Ecto neural progenitor cell (in vitro differentiated cells): Measurements from ENCODE around the gene KRT26.
"Not testable (repeated sequence)": the region's sequence is repeated elsewhere in the genome, so short reads cannot be mapped to it uniquely, and the experiment has no call there.

Experiments
- DNase-seq: peaks from one replicate; pipeline ENCODE4 v3.0.0-alpha.2; 2018; ENCODE audit warnings: low spot score

KRT26 gene

GRCh38 chr17:40794466-40794865 lies 22.5 kb upstream of the KRT26 start:
- DNase-seq: no peak

GRCh38 chr17:40793832-40794231 lies 21.8 kb upstream of the KRT26 start:
- no peak for DNase-seq

GRCh38 chr17:40791787-40792436 lies 19.9 kb upstream of the KRT26 start:
- DNase-seq: no peak

- no peak for DNase-seq
These were observed 19.1 kb upstream of the KRT26 start for GRCh38 chr17:40791111-40791510.

GRCh38 chr17:40782450-40782849 lies 10.4 kb upstream of the KRT26 start, which contains the start of gene KRT27:
TSS of gene KRT27 (minus strand) at chr17:40782550. CDS start at chr17:40782493, 57 bp downstream.
- no peak for DNase-seq

- no peak for DNase-seq
These were observed 7.3 kb upstream of the KRT26 start for GRCh38 chr17:40779181-40779909.

GRCh38 chr17:40778461-40778860 lies 6.5 kb upstream of the KRT26 start:
- no peak for DNase-seq

- no peak for DNase-seq
These were observed 6.0 kb upstream of the KRT26 start for GRCh38 chr17:40777971-40778370.

GRCh38 chr17:40777459-40777858 lies 5.5 kb upstream of the KRT26 start:
- no peak for DNase-seq

- no peak for DNase-seq
These were observed 3.9 kb upstream of the KRT26 start for GRCh38 chr17:40775945-40776344.

- DNase-seq: no peak
These were observed 6.3 kb downstream of the KRT26 start for GRCh38 chr17:40765657-40766056.

- DNase-seq: no peak
These were observed 8.2 kb downstream of the KRT26 start for GRCh38 chr17:40763752-40764151.

GRCh38 chr17:40760105-40761016 lies 11.6 kb downstream of the KRT26 start:
- DNase-seq: no peak

- DNase-seq: no peak
These were observed 16.8 kb downstream of the KRT26 start, which contains the start of gene KRT25 for GRCh38 chr17:40755231-40755630. TSS of gene KRT25 (minus strand) at chr17:40755331. CDS start at chr17:40755271, 60 bp downstream.

- no peak for DNase-seq
These were observed 18.2 kb downstream of the KRT26 start for GRCh38 chr17:40753804-40754203.

- DNase-seq: no peak
These were observed 20.9 kb downstream of the KRT26 start for GRCh38 chr17:40751065-40751464.

GRCh38 chr17:40750391-40750790 lies 21.6 kb downstream of the KRT26 start:
- DNase-seq: no peak

- DNase-seq: not testable (repeated sequence)
These were observed 23.3 kb downstream of the KRT26 start for GRCh38 chr17:40748666-40749065.

- no peak for DNase-seq
These were observed 33.4 kb downstream of the KRT26 start for GRCh38 chr17:40738553-40738952.

GRCh38 chr17:40735016-40735415 lies 37.0 kb downstream of the KRT26 start:
- no peak for DNase-seq

- DNase-seq: no peak
These were observed 38.0 kb downstream of the KRT26 start for GRCh38 chr17:40734018-40734417.

GRCh38 chr17:40730970-40731369 lies 41.0 kb downstream of the KRT26 start:
- no peak for DNase-seq
